ENCODE results near the gene OR8J1.
"Not testable (repeated sequence)": the region's sequence is repeated elsewhere in the genome, so short reads cannot be mapped to it uniquely, and the experiment has no call there.

OR8J1 gene, protein sequence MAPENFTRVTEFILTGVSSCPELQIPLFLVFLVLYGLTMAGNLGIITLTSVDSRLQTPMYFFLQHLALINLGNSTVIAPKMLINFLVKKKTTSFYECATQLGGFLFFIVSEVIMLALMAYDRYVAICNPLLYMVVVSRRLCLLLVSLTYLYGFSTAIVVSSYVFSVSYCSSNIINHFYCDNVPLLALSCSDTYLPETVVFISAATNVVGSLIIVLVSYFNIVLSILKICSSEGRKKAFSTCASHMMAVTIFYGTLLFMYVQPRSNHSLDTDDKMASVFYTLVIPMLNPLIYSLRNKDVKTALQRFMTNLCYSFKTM

DNA sequence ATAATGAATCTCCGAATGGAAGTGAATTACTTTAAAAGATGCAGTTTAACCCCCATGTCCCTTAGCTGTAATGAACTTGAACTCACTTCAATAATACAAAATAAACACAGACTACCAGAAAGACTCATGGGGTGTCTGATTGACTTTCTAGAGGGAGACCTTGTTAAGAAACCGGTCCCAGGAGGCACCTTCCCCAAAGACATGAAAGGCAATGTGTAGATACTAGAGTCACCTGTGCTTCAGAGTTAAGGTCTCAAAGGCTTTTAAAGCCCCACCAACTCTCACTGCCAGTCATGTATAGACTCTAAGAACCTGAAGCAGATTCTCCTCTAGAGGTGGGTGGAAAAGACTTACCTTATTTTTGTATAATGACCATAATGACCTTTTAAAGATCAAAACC lies at the start of gene OR8J1:
TSS of gene OR8J1 (plus strand) at position 301 of the 400 bp plus-strand sequence. CDS start 5,956 bp downstream, outside the sequence.
- DNase-seq = no peak
- no peak for TF ChIP-seq GATA1 (IDR thresholded peaks at IDR 0.05; ENCODE audit: low read depth, low read length)
- TF ChIP-seq POLR2A (IDR thresholded peaks at IDR 0.05; ENCODE audit: low read length) = no peak

DNA sequence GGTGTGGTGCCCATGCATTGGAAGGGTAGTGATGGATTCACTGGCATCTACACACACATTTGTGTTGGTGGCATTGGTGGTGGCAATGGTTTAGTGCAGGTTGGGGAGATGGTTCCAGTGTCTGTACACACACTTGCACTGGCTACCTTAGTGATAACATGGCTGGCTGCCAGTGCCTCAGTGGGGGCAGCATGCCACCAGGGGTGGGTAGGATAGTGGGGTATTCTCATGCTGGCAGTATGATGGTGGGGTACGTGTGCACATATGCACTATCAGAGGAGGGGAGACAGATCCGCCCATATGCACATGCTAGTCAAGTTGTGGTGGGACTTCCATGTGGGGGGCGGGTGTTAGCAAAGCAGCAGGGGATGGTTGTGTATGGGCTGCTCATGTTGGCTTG lies 46.3 kb upstream of the OR8J1 start:
- no peak for TF ChIP-seq GATA1 (IDR thresholded peaks at IDR 0.05; ENCODE audit: low read depth, low read length)
- TF ChIP-seq POLR2A (IDR thresholded peaks at IDR 0.05; ENCODE audit: low read length) = no peak
- no peak for DNase-seq

DNA sequence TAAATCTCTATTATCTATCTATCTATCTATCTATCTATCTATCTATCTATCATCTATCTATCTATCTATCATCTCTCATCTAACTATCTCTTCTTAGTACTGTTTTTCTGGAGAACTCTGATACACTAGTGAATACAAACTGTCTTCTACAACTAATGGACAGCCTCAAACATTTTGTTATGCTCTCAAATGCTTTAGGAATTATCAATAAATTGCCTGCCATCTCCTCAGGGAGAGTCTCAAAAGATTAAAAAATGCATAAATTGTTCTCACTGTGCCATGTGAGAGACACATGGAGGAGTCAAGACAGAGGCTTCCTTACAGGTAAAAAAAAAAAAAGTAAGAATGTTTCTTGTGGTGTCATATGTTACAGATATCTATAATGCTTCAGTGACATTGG lies 39.2 kb upstream of the OR8J1 start, which contains the start of gene OR8K3:
TSS of gene OR8K3 (plus strand) at position 301 of the 400 bp plus-strand sequence. CDS start 3,163 bp downstream, outside the sequence.
- DNase-seq = no peak
- TF ChIP-seq GATA1 (IDR thresholded peaks at IDR 0.05; ENCODE audit: low read depth, low read length) (no peak), POLR2A (IDR thresholded peaks at IDR 0.05; ENCODE audit: low read length) (no peak)

DNA sequence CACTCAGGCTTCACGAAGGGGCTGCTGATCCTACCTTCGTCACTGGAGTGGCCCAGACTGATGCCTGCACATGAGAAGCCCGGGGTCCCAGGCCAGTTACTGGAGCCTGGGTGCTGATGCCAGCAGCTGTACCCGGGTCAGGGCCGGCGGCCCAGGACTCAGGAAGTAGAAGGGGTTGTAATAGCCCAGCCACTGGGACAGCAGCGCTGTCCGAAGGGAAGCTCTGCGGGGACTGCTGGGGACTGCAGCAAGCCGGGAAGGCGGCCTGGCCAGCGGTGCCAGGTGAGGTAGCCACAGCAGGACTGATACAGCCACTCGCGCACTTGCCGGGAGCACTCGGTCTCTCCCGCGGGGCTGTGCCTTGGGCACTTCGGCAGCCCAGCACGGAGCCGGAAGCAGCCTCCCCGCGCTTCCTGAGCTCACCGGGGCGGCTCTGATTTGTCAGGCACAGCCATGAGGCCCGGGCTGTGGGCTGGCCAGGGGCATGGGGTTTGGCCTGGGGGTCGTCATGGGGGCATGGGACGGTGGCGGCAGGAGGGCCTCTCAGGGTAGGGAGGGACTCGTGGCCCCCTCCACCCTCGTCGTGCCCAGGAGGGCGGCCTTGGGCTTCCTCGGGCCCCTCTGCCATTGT lies 22.1 kb upstream of the OR8J1 start:
- no peak for DNase-seq
- TF ChIP-seq POLR2A (IDR thresholded peaks at IDR 0.05; ENCODE audit: low read length) (no peak), GATA1 (IDR thresholded peaks at IDR 0.05; ENCODE audit: low read depth, low read length) (no peak)

DNA sequence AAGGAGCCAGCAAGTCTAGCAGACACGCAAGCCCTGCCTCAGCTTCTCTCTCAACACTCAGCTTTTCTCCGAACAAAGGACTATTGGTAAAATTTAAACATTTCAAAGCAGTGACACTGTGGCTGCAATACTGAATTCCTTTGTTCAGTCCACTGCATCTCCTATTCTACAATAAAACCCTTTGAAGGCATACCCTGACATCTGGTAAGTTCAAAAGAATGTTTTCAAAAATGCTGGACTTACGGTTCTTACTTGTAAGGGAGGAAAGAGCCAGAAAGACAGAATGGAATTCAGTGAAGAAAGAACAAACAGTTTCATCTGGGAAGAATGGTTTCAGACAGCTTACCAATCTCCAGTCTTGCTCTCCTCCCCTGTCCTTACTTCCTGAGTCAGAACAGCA lies 20.9 kb upstream of the OR8J1 start:
- TF ChIP-seq POLR2A (IDR thresholded peaks at IDR 0.05; ENCODE audit: low read length) (no peak), GATA1 (IDR thresholded peaks at IDR 0.05; ENCODE audit: low read depth, low read length) (no peak)
- DNase-seq = no peak

DNA sequence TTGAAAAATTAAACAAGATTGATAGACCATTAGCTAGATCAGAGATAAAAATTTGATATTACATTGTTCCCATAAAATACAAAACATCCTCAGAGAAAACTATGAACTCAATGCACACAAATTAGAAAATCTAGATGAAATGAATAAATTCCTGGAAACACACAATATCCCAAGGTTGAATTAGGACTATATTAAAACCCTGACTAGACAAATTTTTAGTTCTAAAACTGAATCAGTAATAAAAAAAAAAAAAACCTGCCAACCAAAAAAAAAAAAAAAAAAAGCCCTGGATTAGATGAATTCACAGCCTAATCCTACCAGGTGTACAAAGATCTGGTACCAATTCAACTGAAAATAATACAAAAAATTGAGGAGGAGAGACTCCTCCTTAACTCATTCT lies 13.8 kb upstream of the OR8J1 start:
- DNase-seq = no peak
- no peak for TF ChIP-seq GATA1 (IDR thresholded peaks at IDR 0.05; ENCODE audit: low read depth, low read length)
- no peak for TF ChIP-seq POLR2A (IDR thresholded peaks at IDR 0.05; ENCODE audit: low read length)

DNA sequence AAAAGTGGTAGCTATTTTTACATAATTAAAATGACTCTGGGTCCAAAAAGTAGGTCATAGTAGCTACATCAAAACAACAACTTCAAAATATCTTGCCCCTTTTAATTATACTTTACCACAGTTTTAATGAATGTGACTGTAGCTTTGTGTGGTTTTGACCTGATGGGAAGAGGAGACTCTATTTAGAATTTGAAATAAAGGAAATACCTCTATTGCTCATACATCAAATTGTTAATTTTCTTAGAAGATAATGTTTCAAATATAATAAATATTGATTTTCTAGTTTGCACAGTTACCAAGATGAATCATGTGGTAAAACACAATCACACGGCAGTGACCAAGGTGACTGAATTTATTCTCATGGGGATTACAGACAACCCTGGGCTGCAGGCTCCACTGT lies 8.4 kb upstream of the OR8J1 start, which contains the start of gene OR8K1:
TSS of gene OR8K1 (plus strand) at position 301 of the 400 bp plus-strand sequence. CDS start at position 301, 0 bp downstream.
- TF ChIP-seq POLR2A (IDR thresholded peaks at IDR 0.05; ENCODE audit: low read length) = no peak
- TF ChIP-seq GATA1 (IDR thresholded peaks at IDR 0.05; ENCODE audit: low read depth, low read length) = no peak
- DNase-seq = no peak

DNA sequence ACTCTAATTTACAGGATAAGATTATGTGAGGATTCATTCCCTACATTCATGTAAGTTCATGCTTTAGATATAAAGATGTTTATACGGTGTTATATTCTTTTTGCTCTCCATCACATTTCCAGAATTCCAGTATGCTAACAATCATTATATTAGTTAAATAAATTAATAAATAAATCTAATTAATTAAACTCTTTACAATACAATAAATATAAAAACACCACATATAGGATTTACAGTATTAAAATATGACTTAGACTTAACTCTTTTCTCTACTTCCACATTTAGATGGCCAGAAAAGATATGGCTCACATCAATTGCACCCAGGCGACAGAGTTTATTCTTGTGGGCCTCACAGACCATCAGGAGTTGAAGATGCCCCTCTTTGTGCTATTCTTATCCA lies 21.2 kb downstream of the OR8J1 start, which contains the start of gene OR8U1:
TSS of gene OR8U1 (plus strand) at position 301 of the 400 bp plus-strand sequence. CDS start at position 301, 0 bp downstream.
- DNase-seq = no peak

DNA sequence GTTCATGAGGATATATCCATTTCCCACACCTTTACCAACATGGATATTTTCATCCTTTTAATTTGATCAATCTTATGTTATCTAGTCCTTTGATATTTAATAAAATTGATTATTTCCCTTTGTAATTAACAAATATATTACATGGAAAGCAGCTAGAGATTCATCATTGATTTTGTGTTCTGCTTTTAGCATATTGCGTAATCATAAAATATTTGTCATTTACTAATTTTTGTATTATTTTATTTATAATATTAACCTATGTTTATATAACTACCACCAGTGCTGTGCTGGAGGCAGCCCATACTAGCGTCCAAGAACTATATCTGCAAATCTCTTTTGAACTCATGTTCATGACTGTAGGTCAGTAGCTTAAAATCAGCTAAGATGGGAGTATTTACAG lies 26.0 kb downstream of the OR8J1 start:
- DNase-seq = no peak
- no peak for TF ChIP-seq GATA1 (IDR thresholded peaks at IDR 0.05; ENCODE audit: low read depth, low read length)

More for the DNA sequence above, 21.2 kb downstream of the OR8J1 start, which contains the start of gene OR8U1:
- TF ChIP-seq GATA1 (IDR thresholded peaks at IDR 0.05; ENCODE audit: low read depth, low read length) (no peak), POLR2A (IDR thresholded peaks at IDR 0.05; ENCODE audit: low read length) (no peak)

DNA sequence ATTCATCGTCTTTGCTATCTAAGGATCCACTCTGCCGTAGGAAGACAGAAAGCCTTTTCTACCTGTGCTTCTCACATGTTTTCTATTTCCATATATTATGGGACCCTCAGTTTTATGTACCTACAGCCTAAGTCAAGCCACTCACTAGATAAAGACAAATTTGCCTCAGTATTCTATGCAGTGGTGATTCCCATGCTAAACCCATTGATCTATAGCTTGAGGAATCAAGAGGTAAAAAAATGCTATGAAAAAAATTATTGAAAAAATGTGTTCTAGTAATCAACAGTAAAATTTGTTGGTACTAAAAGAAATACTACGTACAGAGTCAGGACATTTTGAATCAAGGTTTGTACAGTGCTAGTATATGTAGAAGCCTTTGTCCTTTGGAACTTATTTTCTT lies 40.3 kb downstream of the OR8J1 start:
- no peak for TF ChIP-seq GATA1 (IDR thresholded peaks at IDR 0.05; ENCODE audit: low read depth, low read length)
- no peak for TF ChIP-seq POLR2A (IDR thresholded peaks at IDR 0.05; ENCODE audit: low read length)
- DNase-seq = no peak

DNA sequence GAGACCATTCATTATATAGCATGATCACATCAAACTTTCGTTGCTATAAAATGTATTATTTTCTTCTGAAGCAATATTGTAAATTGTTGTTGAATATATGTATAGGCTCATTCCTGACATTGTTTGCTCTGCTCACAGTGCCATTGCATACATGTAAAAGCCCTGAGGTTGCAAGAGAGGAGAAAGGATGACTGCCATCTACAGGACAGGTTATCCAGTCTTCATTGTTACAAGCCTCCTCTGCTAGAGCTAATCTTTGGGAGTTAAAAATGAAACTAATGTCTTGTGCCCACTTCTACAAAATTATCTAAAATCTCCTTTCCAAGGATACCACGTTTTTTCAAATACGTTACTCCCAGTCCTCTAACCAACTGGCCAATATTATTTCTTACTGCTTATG lies 42.0 kb downstream of the OR8J1 start:
- DNase-seq = no peak
- TF ChIP-seq GATA1 (IDR thresholded peaks at IDR 0.05; ENCODE audit: low read depth, low read length) (no peak), POLR2A (IDR thresholded peaks at IDR 0.05; ENCODE audit: low read length) (no peak)

DNA sequence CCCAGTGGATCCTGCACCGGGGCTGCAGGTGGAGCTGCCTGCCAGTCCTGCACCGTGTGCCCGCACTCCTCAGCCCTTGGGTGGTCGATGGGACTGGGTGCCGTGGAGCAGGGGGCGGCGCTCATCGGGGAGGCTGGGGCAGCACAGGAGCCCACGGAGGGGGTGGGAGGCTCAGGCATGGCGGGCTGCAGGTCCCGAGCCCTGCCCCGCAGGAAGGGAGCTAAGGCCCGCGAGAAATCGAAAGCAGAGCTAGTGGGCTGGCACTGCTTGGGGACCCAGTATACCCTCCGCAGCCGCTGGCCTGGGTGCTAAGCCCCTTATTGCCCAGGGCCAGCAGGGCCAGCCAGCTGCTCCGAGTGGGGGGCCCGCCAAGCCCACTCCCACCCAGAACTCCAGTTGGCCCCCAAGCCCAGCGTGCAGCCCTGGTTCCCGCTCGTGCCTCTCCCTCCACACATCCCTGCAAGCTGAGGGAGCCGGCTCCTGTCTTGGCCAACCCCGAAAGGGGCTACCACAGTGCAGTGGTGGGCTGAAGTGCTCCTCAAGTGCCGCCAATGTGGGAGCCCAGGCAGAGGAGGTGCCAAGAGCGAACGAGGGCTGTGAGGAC lies 47.9 kb downstream of the OR8J1 start:
- DNase-seq = not testable (repeated sequence)

DNA sequence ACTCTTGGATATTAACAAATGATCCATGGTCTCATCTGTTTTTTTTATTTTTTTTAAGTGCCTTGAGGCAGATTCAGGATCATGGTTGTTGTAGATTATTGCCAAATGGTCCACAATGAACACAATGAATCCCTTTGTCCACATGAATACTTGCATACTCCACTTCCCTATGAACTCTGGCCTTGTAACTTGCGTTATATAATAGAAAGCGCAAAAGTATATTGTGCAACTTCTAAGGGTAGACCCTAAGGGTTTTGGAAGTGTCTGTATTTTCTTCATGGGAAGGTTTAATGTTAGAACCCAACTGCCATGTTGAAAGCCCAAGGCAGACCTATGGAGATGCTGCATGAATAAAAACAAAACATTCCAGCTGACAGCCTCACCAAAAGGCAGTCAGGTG lies 50.3 kb downstream of the OR8J1 start:
- TF ChIP-seq POLR2A (IDR thresholded peaks at IDR 0.05; ENCODE audit: low read length) (no peak), GATA1 (IDR thresholded peaks at IDR 0.05; ENCODE audit: low read depth, low read length) (no peak)
- DNase-seq = no peak

DNA sequence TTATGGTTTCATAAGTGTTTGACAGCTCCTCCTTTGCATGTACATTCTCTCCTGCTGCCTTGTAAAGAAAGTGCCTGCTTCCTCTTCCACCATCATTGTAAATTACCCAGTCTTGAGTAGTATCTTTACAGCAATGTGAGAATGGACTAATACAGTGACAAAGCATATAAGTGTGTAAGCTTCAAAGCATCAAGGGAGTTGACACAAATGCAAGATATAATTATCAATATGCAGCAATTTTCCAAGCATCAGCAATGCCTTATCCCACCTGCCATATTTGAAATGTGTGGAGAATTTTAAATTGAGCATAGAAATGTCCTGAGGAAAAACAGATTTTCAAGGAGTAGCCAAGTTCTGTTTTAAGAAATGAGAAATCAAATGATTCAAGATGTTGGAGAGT lies 56.7 kb downstream of the OR8J1 start:
- DNase-seq = no peak
- no peak for TF ChIP-seq GATA1 (IDR thresholded peaks at IDR 0.05; ENCODE audit: low read depth, low read length)
- no peak for TF ChIP-seq POLR2A (IDR thresholded peaks at IDR 0.05; ENCODE audit: low read length)
